SK-N-SH treated with all-trans-retinoic acid at 6 μM for 48 hours (cell line): ENCODE measurements around the gene CKAP4.

Experiments used
- ATAC-seq: fragments of 200-7000 bp; cut with Tn5 transposase; 3 replicates; pipeline ENCODE4 v1.9.1; 2020; ENCODE audit warnings: mild to moderate bottlenecking, moderate library complexity
- ARNTL ChIP-seq: fragments of 450-650 bp; formaldehyde crosslinking; IDR thresholded peaks from 2 replicates; pipeline ENCODE4 v1.5.0; 2020; ENCODE audit warnings: low read depth, mild to moderate bottlenecking, moderate library complexity, borderline replicate concordance
- BACH2 ChIP-seq: fragments of 250-450 bp; sonication (Bioruptor Pico); IDR thresholded peaks from 2 replicates; pipeline ENCODE4 v1.9.0; 2021; ENCODE audit warnings: mild to moderate bottlenecking, borderline replicate concordance
- CSDC2 ChIP-seq: fragments of 250-450 bp; sonication (Bioruptor Pico); IDR thresholded peaks from 2 replicates; pipeline ENCODE4 v1.5.0; 2020; ENCODE audit warnings: mild to moderate bottlenecking, moderate library complexity
- ESRRG ChIP-seq: fragments of 250-450 bp; sonication (Bioruptor Pico); IDR thresholded peaks from 2 replicates; pipeline ENCODE4 v1.6.1; 2021; ENCODE audit warnings: mild to moderate bottlenecking
- GLIS3 ChIP-seq: fragments of 250-450 bp; sonication (Bioruptor Pico); IDR thresholded peaks from 2 replicates; pipeline ENCODE4 v1.5.0; 2020; ENCODE audit warnings: mild to moderate bottlenecking, moderate library complexity
- ISL1 ChIP-seq: fragments of 250-450 bp; sonication (Bioruptor Pico); IDR thresholded peaks from 2 replicates; pipeline ENCODE4 v2.1.2; 2022; ENCODE audit warnings: mild to moderate bottlenecking, moderate library complexity
- OSR1 ChIP-seq: fragments of 250-450 bp; sonication (Bioruptor Pico); IDR thresholded peaks from 2 replicates; pipeline ENCODE4 v1.8.0; 2022; ENCODE audit warnings: moderate library complexity, mild to moderate bottlenecking, inconsistent platforms
- PPARA ChIP-seq: fragments of 250-450 bp; sonication (Bioruptor Pico); IDR thresholded peaks from 2 replicates; pipeline ENCODE4 v1.5.0; 2020; ENCODE audit warnings: mild to moderate bottlenecking, borderline replicate concordance
- RARB ChIP-seq: fragments of 250-450 bp; sonication (Bioruptor Pico); IDR thresholded peaks from 2 replicates; pipeline ENCODE4 v1.8.0; 2021; ENCODE audit warnings: mild to moderate bottlenecking, moderate library complexity
- SNAI2 ChIP-seq: fragments of 250-450 bp; sonication (Bioruptor Pico); IDR thresholded peaks from 2 replicates; pipeline ENCODE4 v1.5.0; 2020; ENCODE audit warnings: mild to moderate bottlenecking, moderate library complexity
- TCF4 ChIP-seq: fragments of 250-450 bp; sonication (Bioruptor Pico); IDR thresholded peaks from 2 replicates; pipeline ENCODE4 v1.8.0; 2021; ENCODE audit warnings: mild to moderate bottlenecking, moderate library complexity, borderline replicate concordance
- TOX ChIP-seq: fragments of 250-450 bp; sonication (Bioruptor Pico); IDR thresholded peaks from 2 replicates; pipeline ENCODE4 v1.8.0; 2021; ENCODE audit warnings: mild to moderate bottlenecking, moderate library complexity, borderline replicate concordance
- ZC3H10 ChIP-seq: fragments of 250-450 bp; sonication (Bioruptor Pico); IDR thresholded peaks from 2 replicates; pipeline ENCODE4 v1.5.1; 2021; ENCODE audit warnings: mild to moderate bottlenecking, moderate library complexity
- ZFP30 ChIP-seq: fragments of 450-650 bp; formaldehyde crosslinking; IDR thresholded peaks from 2 replicates; pipeline ENCODE4 v1.5.0; 2022; ENCODE audit warnings: mild to moderate bottlenecking, moderate library complexity
- ZNF565 ChIP-seq: fragments of 450-650 bp; formaldehyde crosslinking; conservative IDR thresholded peaks from 2 replicates; pipeline ENCODE4 v1.5.0; 2020; ENCODE audit warnings: low read depth, mild to moderate bottlenecking, moderate library complexity
- ZNF70 ChIP-seq: fragments of 450-650 bp; formaldehyde crosslinking; IDR thresholded peaks from 2 replicates; pipeline ENCODE4 v1.5.0; 2020; ENCODE audit warnings: mild to moderate bottlenecking, moderate library complexity
- ZNF8 ChIP-seq: fragments of 450-650 bp; formaldehyde crosslinking; IDR thresholded peaks from 2 replicates; pipeline ENCODE4 v1.5.0; 2020; ENCODE audit warnings: mild to moderate bottlenecking, moderate library complexity
- TF ChIP-seq, protein P1 (sequence below): fragments of 250-450 bp; sonication (Bioruptor Pico); IDR thresholded peaks from 2 replicates; pipeline ENCODE4 v1.5.0; 2020; ENCODE audit warnings: mild to moderate bottlenecking, moderate library complexity
- TF ChIP-seq, protein P2 (sequence below): fragments of 250-450 bp; sonication (Bioruptor Pico); IDR thresholded peaks from 2 replicates; pipeline ENCODE4 v1.5.1; 2020; ENCODE audit warnings: low read depth, mild to moderate bottlenecking, moderate library complexity
- TF ChIP-seq, protein P3 (sequence below): fragments of 250-450 bp; sonication (Bioruptor Pico); IDR thresholded peaks from 2 replicates; pipeline ENCODE4 v1.5.1; 2021; ENCODE audit warnings: mild to moderate bottlenecking, moderate library complexity
- TF ChIP-seq, protein P4 (sequence below): fragments of 250-450 bp; sonication (Bioruptor Pico); IDR thresholded peaks from 2 replicates; pipeline ENCODE4 v1.8.0; 2020; ENCODE audit warnings: mild to moderate bottlenecking, moderate library complexity, borderline replicate concordance

CKAP4 gene

DNA sequence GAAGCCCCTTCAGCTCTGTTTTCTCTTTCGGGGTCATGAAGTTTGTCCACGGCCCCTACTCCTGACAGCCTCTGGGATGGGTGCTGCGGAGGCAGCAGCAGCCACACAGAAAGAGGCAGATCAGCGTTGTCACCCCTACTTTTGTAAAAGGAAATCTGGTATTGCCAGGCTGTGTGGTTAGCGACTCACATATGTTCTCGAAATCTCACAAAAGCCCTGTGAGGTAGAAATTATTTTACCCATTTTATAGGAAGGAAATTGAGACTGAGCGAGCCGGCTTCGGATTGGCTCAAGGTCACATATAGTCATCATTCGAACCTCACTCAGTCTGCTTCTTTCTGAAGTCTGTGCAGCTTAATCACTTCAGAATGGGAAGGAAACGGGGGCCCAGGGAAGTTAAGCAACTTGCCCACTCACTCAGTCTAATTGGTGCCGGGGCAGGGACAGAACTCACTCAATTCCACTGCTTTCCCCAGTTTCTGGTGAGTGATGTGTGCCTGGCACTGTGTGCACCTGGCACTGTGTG is 1.1 kb upstream of the CKAP4 start:
- TF ChIP-seq RARB (no peak), BACH2 (CRISPR knock-in tag) (no peak)
- ATAC-seq: peak; percentile 7

DNA sequence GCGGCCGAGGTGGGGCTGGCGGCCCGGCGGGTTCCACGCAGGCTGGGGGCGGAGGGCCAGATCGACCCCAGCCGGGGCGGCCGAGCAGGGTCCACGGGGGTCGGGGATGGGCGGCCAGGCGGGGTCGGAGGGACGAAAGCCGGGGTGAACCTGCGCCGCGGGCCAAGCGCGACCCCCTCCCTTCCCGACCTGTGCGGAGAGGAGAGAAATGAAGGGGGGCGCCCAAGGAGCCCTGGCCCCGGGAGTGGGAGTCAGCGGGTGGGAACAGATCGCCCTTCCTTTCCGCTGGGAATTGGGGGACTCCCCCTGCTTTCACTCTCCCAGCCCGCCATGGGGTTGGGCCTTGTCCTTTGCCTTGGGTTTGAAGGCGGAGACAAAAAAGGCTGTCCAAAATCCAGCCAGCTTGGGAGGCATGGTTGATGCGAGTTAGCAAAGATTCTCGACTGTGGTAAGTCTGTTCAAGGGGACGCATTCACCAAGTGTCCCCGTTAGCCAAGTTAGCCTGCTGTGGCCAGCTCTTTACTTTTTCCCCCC is 559 bp upstream of the CKAP4 start:
- no peak for TF ChIP-seq CSDC2 (CRISPR knock-in tag)
- peak; percentile 90 for TF ChIP-seq ZNF8 (CRISPR knock-in tag)
- TF ChIP-seq, all 23 proteins: peak for 1
- peak; percentile 60 for ATAC-seq

DNA sequence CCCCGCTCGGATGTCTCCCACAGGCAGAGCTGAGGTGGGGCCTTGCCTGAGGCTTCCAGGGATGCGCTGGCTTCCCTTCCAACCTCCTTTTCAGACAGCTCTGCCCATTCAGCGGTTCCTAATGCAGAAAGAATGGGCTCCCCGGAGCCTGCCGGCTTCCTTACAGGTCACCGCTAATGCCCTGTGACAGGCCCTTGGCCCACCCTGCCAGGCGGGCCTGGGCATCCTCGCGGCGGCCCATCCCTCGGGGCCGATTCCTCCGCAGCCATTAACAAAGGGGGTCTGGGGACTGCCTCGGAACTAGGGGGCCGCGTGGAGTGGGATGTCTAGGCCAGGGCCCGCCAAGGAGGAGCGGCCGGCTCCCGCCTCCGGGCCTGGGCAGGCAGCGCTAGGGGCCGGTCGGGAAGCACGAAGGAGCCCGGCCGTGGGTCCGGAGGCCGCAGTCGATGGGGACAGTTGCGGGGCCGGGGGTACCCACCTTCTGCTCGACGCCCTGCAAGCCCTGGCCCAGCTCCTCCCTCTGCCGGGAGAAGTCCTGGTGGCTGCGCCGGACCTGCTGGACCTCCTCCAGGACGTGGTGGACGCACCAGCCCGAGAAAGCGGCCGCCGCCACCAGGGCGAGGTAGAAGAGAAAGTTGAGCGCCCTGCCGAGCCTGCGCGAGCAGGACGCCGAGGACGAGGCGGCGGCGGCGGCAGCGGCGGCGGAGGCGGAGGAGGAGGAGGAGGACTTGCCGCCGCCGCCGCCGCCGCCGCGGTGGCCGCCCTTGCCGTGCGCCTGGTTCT is 738 bp downstream of the CKAP4 start:
- no peak for TF ChIP-seq ZFP30
- ATAC-seq: peak; percentile 57

DNA sequence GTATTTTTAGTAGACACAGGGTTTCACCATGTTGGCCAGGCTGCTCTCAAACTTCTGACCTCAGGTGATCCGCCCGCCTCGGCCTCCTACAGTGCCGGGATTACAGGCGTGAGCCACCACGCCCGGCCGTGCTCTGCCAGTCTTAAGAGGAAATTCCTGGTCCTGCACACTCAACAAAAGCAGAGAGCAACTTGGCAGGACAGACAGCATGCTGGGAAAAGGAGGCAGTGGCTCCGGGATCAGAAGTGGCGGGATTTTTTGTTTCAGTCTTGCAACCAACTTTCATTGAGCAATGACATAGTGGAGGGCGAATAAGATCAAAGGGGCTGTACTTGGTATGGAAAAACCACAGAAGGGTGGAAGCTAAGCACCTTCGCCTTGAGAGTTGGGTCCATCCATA is 2.1 kb downstream of the CKAP4 start:
- ATAC-seq: no peak
- TF ChIP-seq ISL1 (CRISPR knock-in tag): no peak
- no peak for TF ChIP-seq ESRRG (CRISPR knock-in tag)
- TF ChIP-seq, protein P1, sequence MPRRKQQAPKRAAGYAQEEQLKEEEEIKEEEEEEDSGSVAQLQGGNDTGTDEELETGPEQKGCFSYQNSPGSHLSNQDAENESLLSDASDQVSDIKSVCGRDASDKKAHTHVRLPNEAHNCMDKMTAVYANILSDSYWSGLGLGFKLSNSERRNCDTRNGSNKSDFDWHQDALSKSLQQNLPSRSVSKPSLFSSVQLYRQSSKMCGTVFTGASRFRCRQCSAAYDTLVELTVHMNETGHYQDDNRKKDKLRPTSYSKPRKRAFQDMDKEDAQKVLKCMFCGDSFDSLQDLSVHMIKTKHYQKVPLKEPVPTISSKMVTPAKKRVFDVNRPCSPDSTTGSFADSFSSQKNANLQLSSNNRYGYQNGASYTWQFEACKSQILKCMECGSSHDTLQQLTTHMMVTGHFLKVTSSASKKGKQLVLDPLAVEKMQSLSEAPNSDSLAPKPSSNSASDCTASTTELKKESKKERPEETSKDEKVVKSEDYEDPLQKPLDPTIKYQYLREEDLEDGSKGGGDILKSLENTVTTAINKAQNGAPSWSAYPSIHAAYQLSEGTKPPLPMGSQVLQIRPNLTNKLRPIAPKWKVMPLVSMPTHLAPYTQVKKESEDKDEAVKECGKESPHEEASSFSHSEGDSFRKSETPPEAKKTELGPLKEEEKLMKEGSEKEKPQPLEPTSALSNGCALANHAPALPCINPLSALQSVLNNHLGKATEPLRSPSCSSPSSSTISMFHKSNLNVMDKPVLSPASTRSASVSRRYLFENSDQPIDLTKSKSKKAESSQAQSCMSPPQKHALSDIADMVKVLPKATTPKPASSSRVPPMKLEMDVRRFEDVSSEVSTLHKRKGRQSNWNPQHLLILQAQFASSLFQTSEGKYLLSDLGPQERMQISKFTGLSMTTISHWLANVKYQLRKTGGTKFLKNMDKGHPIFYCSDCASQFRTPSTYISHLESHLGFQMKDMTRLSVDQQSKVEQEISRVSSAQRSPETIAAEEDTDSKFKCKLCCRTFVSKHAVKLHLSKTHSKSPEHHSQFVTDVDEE (CRISPR knock-in tag): no peak
- TF ChIP-seq ZNF8 (CRISPR knock-in tag): no peak
- TF ChIP-seq, protein P2, sequence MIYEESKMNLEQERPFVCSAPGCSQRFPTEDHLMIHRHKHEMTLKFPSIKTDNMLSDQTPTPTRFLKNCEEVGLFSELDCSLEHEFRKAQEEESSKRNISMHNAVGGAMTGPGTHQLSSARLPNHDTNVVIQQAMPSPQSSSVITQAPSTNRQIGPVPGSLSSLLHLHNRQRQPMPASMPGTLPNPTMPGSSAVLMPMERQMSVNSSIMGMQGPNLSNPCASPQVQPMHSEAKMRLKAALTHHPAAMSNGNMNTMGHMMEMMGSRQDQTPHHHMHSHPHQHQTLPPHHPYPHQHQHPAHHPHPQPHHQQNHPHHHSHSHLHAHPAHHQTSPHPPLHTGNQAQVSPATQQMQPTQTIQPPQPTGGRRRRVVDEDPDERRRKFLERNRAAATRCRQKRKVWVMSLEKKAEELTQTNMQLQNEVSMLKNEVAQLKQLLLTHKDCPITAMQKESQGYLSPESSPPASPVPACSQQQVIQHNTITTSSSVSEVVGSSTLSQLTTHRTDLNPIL: no peak
- no peak for TF ChIP-seq PPARA
- TF ChIP-seq OSR1: no peak
- TF ChIP-seq TOX (CRISPR knock-in tag): no peak
- no peak for TF ChIP-seq TCF4 (CRISPR knock-in tag)
- TF ChIP-seq, protein P3, sequence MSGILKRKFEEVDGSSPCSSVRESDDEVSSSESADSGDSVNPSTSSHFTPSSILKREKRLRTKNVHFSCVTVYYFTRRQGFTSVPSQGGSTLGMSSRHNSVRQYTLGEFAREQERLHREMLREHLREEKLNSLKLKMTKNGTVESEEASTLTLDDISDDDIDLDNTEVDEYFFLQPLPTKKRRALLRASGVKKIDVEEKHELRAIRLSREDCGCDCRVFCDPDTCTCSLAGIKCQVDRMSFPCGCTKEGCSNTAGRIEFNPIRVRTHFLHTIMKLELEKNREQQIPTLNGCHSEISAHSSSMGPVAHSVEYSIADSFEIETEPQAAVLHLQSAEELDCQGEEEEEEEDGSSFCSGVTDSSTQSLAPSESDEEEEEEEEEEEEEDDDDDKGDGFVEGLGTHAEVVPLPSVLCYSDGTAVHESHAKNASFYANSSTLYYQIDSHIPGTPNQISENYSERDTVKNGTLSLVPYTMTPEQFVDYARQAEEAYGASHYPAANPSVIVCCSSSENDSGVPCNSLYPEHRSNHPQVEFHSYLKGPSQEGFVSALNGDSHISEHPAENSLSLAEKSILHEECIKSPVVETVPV: no peak
- no peak for TF ChIP-seq ZC3H10 (CRISPR knock-in tag)
- no peak for TF ChIP-seq RARB
- no peak for TF ChIP-seq CSDC2 (CRISPR knock-in tag)
- no peak for TF ChIP-seq ZNF565 (CRISPR knock-in tag)
- TF ChIP-seq GLIS3 (CRISPR knock-in tag): no peak
- TF ChIP-seq ARNTL: no peak
- no peak for TF ChIP-seq SNAI2 (CRISPR knock-in tag)
- TF ChIP-seq, protein P4, sequence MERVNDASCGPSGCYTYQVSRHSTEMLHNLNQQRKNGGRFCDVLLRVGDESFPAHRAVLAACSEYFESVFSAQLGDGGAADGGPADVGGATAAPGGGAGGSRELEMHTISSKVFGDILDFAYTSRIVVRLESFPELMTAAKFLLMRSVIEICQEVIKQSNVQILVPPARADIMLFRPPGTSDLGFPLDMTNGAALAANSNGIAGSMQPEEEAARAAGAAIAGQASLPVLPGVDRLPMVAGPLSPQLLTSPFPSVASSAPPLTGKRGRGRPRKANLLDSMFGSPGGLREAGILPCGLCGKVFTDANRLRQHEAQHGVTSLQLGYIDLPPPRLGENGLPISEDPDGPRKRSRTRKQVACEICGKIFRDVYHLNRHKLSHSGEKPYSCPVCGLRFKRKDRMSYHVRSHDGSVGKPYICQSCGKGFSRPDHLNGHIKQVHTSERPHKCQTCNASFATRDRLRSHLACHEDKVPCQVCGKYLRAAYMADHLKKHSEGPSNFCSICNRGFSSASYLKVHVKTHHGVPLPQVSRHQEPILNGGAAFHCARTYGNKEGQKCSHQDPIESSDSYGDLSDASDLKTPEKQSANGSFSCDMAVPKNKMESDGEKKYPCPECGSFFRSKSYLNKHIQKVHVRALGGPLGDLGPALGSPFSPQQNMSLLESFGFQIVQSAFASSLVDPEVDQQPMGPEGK: no peak
- no peak for TF ChIP-seq ZNF70 (CRISPR knock-in tag)
- no peak for TF ChIP-seq ZFP30
- TF ChIP-seq, all 23 proteins: peak for 0
